ENCODE data around the gene ADAMTS8. TPM values are rescaled to one million over a fixed set of nuclear protein-coding genes. Genes with fewer than 3 reads are reported as not detected.
"Not testable (repeated sequence)": the region's sequence is repeated elsewhere in the genome, so short reads cannot be mapped to it uniquely, and the experiment has no call there.

ADAMTS8 gene
- total RNA-seq, 3 donors from 2014 or later: 0.08 TPM; not detected in 2

DNA sequence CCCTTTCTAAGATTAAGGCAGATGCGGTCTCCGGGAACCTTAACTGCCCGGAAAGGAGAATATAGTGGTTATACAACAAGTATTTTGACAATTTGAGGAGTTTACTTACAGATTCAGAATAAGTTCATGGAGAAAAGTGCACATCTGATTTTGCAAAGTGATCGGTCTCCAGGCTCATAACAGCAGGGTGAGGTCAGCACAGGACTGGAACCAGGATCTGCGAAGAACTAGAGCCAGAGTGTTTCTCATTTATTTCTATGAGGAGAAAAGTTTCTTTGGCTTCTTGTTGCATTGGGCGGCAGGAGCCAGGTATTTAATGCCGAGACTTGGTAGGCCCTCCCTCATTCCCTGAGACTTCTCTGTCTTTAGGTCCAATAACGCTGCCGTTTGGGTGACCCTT lies 23.8 kb upstream of the ADAMTS8 start:
- Mint-ChIP-seq H3K36me3 (ENCODE audit: insufficient read depth) (no peaks in the 10 kb centered on the region), H3K4me3 (no peak overlapping the region), H3K4me1 (ENCODE audit: low read depth) (peaks cover 5% of the 10 kb centered on the region), H3K27me3 (ENCODE audit: low read depth) (peaks cover 49% of the 10 kb centered on the region), H3K9me3 (no peaks in the 10 kb centered on the region)
- DNase-seq (no peak), ATAC-seq (no peak)

DNA sequence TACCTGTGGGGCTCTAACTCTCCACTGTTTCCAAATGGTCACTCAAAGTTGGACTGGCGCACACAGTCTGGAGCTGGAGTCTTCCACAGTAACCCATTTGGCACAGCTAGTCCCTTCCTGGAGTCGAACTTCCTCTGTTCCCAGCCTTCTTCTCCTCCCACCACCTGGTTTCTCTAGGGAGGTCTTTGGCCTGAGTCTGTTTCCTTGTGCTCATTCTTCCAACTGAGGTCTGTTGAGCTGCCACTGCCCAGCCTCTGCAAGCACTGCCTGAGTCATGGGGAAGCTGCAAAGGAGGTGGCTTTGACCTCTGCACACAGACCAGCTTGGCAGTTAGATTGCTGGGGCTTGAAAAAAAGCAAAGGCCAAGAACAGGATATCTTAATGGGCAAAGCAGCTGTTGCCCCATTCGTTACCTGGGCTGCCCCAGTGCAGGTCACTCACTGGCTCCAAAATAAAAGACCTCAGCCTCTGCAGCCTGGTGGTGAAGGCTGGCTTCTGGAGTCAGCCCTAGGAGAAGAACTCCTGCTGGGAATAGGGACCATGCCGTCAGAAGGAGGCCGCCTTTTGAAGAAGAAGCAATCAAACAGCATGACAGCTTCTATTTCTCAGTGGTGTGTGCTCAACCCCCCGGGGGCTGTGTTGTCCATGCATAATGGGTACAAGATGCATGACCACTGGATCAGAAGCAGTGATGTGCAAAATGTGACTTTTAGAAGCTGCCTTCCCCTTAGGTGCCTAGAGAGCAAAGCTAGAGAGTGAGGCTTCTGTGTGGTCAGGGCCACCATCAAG lies 23.0 kb upstream of the ADAMTS8 start:
- H3K4me3 Mint-ChIP-seq: no peak overlapping the region
- H3K27me3 Mint-ChIP-seq (ENCODE audit: low read depth): peaks cover 50% of the 10 kb centered on the region
- no peaks in the 10 kb centered on the region for H3K36me3 Mint-ChIP-seq (ENCODE audit: insufficient read depth)
- peaks cover 5% of the 10 kb centered on the region for H3K4me1 Mint-ChIP-seq (ENCODE audit: low read depth)
- no peaks in the 10 kb centered on the region for H3K9me3 Mint-ChIP-seq
- no peak for ATAC-seq
- DNase-seq: no peak

DNA sequence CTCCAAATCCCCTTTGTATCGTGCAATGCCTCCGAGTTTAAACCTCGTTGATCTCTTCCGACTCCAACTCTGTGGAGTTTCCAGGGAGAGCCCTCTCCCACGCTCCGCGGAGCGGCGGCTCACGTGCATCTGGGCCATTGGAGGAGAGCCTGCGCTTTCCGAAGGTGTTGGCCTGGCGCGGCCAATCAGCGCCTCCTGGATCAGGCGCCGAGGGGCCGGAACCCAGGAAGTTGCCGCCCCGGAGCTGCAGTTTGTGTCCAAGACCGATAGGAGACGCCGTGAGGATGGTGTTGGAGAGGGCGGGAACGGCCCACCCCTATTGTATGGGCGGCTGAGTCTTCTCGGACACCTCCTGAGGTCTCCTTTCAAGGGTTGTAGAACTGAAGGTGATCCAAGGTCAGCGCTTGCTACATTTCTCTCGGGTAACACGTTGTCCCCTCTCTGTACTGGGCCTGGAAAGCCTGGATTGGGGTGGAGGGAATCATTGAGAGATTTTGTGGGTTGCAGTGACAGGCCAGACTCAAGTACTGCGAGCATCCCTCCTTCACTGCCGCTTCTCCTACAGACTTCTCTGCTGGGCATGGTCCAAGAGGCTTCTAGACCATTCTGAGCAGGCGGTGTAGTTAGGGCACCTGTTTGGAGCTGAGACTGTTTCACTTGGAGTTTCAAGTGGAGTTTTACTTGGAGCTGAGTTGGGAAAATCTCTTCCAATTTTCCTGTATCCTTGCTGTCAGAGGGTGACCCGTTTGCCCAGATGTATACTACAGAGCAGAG lies 21.8 kb upstream of the ADAMTS8 start:
- Mint-ChIP-seq H3K4me3 (no peak overlapping the region), H3K4me1 (ENCODE audit: low read depth) (peaks cover 5% of the 10 kb centered on the region), H3K27me3 (ENCODE audit: low read depth) (peaks cover 51% of the 10 kb centered on the region), H3K36me3 (ENCODE audit: insufficient read depth) (no peaks in the 10 kb centered on the region), H3K9me3 (no peaks in the 10 kb centered on the region)
- ATAC-seq (no peak), DNase-seq (no peak)

DNA sequence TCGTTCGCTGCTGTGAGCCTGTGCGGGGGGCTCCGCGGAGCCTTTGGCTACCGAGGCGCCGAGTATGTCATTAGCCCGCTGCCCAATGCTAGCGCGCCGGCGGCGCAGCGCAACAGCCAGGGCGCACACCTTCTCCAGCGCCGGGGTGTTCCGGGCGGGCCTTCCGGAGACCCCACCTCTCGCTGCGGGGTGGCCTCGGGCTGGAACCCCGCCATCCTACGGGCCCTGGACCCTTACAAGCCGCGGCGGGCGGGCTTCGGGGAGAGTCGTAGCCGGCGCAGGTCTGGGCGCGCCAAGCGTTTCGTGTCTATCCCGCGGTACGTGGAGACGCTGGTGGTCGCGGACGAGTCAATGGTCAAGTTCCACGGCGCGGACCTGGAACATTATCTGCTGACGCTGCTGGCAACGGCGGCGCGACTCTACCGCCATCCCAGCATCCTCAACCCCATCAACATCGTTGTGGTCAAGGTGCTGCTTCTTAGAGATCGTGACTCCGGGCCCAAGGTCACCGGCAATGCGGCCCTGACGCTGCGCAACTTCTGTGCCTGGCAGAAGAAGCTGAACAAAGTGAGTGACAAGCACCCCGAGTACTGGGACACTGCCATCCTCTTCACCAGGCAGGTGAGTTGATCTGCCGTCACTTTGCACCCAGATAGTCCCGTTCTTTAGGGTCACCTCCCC lies 21.0 kb upstream of the ADAMTS8 start:
- Mint-ChIP-seq H3K36me3 (ENCODE audit: insufficient read depth) (no peaks in the 10 kb centered on the region), H3K27me3 (ENCODE audit: low read depth) (peaks cover 50% of the 10 kb centered on the region), H3K4me1 (ENCODE audit: low read depth) (peaks cover 5% of the 10 kb centered on the region), H3K9me3 (no peaks in the 10 kb centered on the region), H3K4me3 (peak overlapping the region; percentile 4)
- peak in 1 of 2 donors; percentile 7 for ATAC-seq
- no peak for DNase-seq

DNA sequence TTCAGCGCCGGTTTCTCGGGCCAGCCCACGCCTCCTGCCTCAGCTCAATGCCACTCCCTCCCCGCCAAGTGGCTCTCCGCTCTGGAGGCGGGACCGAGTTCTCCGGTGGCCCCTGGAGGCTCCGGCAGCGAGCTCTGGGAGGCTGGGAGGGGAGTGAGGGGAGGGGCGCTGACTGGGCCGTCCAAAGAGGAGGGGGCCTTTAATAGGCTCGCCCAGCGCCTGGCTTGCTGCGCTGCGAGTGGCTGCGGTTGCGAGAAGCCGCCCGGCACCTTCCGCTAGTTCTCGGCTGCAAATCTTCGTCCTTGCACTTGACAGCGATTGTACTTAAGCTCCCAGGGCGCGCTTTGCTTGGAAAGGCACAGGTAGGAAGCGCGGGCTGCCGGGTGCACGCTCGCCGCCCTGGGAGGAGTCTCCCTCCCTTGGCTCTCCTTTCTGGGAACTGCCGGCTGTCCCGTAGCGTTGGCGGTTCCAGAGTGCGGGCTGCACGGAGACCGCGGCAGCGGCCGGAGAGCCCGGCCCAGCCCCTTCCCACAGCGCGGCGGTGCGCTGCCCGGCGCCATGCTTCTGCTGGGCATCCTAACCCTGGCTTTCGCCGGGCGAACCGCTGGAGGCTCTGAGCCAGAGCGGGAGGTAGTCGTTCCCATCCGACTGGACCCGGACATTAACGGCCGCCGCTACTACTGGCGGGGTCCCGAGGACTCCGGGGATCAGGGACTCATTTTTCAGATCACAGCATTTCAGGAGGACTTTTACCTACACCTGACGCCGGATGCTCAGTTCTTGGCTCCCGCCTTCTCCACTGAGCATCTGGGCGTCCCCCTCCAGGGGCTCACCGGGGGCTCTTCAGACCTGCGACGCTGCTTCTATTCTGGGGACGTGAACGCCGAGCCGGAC lies 20.3 kb upstream of the ADAMTS8 start, which contains the start of gene ADAMTS15:
Gene ADAMTS15, plus strand, starts transcription at position 230 of the 894 bp plus-strand sequence. Its CDS starts 329 bp downstream, at position 559.
- H3K9me3 Mint-ChIP-seq: no peaks in the 10 kb centered on the region
- DNase-seq (no peak), ATAC-seq (peak; percentile 71 to 72)
- H3K4me1 Mint-ChIP-seq (ENCODE audit: low read depth): peaks cover 5% of the 10 kb centered on the region
- H3K4me3 Mint-ChIP-seq: peak within 1 kb of the TSS; percentile 4
- no peaks in the 10 kb centered on the region for H3K36me3 Mint-ChIP-seq (ENCODE audit: insufficient read depth)
- peaks cover 47% of the 10 kb centered on the region for H3K27me3 Mint-ChIP-seq (ENCODE audit: low read depth)

DNA sequence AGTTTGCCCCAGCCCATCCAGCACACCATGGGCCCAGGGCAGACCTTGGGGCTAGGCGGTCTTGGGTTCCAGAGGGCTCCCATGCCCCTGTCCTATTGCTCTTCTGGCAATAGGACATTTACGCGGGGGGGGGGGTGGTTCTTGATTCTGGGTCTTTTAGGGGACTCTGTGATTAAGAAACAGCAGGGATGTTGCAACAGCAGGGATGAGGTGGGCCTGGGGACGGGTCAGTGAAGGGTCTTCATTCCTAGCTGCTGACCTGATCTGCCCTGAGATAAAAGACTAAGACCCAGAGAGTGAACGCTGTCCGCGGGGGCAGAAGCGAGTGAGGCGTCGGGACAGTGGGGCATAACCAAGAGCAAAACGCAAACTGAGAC lies 19.6 kb upstream of the ADAMTS8 start:
- H3K36me3 Mint-ChIP-seq (ENCODE audit: insufficient read depth): no peaks in the 10 kb centered on the region
- ATAC-seq (no peak), DNase-seq (no peak)
- H3K9me3 Mint-ChIP-seq: no peaks in the 10 kb centered on the region
- H3K27me3 Mint-ChIP-seq (ENCODE audit: low read depth): peaks cover 47% of the 10 kb centered on the region
- no peak overlapping the region for H3K4me3 Mint-ChIP-seq
- H3K4me1 Mint-ChIP-seq (ENCODE audit: low read depth): peaks cover 5% of the 10 kb centered on the region

DNA sequence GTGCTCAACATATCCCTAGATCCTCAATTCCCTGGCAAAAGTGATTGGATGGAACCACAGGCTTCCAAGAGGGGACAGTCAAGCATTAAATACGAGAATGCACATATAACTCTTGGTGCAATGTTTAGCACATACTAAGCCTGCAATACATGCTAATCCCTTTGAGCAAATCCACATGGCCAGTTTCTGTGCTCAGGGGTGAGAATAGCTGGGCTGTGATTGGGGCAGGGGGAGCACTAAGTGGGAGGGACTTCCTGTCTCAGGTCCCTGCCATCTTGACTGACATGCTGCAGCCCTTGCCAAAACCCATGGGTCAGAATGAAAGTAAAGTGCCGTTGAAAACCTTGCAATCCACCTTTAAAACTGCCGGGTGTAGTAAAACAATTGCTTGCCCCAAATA lies 17.4 kb upstream of the ADAMTS8 start:
- Mint-ChIP-seq H3K9me3 (no peaks in the 10 kb centered on the region), H3K27me3 (ENCODE audit: low read depth) (peaks cover 36% of the 10 kb centered on the region), H3K4me3 (no peak overlapping the region), H3K36me3 (ENCODE audit: insufficient read depth) (no peaks in the 10 kb centered on the region), H3K4me1 (ENCODE audit: low read depth) (peaks cover 5% of the 10 kb centered on the region)
- ATAC-seq: no peak
- DNase-seq: no peak

DNA sequence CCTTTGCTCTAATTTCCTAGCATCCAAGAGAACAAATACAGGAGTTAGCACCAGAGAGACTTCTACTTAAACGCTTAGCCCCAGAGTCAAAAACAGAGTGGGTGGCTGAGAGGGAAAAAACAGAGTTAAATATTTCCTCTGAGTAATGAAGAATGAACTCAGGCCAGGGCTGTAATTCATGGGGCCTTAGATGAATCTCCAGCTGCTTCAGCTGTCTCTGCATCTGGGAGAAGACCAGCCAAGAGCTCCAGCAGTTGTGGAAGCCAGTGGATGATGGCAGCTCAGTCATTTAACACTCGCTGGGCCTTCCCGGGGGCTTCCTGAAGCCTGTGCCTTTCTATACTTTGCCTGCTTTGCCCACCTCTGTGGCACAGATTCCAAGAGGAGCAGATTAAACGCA lies 14.3 kb upstream of the ADAMTS8 start:
- ATAC-seq (no peak), DNase-seq (no peak)
- Mint-ChIP-seq H3K4me3 (no peak overlapping the region), H3K36me3 (ENCODE audit: insufficient read depth) (no peaks in the 10 kb centered on the region), H3K9me3 (no peaks in the 10 kb centered on the region), H3K27me3 (ENCODE audit: low read depth) (peaks cover 14% of the 10 kb centered on the region), H3K4me1 (ENCODE audit: low read depth) (peaks cover 14% of the 10 kb centered on the region)

DNA sequence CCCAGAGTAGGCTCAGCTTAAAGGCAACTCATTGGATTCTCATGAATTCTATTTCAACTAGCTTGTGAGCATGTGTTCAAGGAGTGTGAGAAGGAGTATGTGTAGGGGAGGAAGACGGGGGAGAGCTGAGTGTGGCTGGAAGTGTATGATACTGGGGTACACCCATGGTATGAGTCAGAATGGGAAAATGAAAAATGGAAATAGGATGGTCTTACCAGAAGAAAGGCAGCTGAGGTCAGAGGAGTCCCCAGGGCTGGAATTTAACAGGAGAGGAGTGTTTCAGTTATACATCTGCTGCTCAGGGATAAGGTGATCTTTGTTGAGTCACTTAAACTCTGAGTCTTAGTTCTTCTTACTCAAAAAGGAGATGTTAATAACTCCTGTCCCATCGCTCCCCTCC lies 13.3 kb upstream of the ADAMTS8 start:
- Mint-ChIP-seq H3K4me3 (no peak overlapping the region), H3K9me3 (no peaks in the 10 kb centered on the region), H3K4me1 (ENCODE audit: low read depth) (peaks cover 14% of the 10 kb centered on the region), H3K27me3 (ENCODE audit: low read depth) (peaks cover 10% of the 10 kb centered on the region), H3K36me3 (ENCODE audit: insufficient read depth) (no peaks in the 10 kb centered on the region)
- no peak for ATAC-seq
- DNase-seq: no peak

DNA sequence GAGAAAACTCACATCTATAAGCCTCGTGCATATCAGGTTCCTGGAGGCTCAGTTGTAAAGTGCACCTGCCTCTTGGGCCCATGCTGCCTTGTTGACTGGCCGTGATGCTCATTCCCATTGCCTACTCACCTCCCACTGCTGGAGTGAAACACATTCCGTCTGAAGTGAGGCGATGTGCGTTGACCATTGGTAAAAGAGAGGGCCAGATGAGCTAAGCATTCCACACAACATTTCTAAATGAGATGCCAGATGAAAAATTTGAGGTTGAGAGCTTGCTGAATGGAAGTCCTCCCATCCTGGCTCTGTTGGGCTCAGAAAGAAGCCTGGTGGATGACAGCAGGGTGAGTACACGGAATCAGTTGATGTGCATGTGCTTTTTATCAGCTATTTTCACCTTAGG lies 11.5 kb upstream of the ADAMTS8 start:
- peaks cover 14% of the 10 kb centered on the region for H3K4me1 Mint-ChIP-seq (ENCODE audit: low read depth)
- no peaks in the 10 kb centered on the region for H3K9me3 Mint-ChIP-seq
- H3K4me3 Mint-ChIP-seq: no peak overlapping the region
- no peaks in the 10 kb centered on the region for H3K36me3 Mint-ChIP-seq (ENCODE audit: insufficient read depth)
- ATAC-seq (no peak), DNase-seq (no peak)
- H3K27me3 Mint-ChIP-seq (ENCODE audit: low read depth): peaks cover 6% of the 10 kb centered on the region

DNA sequence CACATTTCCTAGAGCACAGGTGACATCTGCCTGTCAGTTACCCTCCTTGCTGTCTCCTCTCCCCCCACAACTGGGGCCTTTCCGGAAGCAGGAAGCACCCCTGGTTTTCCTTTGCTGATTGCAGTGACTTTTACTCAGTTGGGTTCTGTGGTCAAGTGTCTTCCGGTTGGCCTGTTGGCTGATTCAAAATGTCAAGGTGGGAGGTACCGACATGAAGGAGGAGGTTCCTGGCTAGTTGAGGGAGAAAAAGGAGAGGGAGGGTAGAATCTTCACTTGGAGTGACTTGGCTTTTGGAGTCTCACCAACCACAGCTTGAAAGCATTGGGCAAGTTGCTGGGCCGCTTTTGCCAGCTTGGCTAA lies 10.7 kb upstream of the ADAMTS8 start:
- Mint-ChIP-seq H3K27me3 (ENCODE audit: low read depth) (no peaks in the 10 kb centered on the region), H3K9me3 (no peaks in the 10 kb centered on the region), H3K4me1 (ENCODE audit: low read depth) (peaks cover 14% of the 10 kb centered on the region), H3K36me3 (ENCODE audit: insufficient read depth) (no peaks in the 10 kb centered on the region), H3K4me3 (no peak overlapping the region)
- ATAC-seq (no peak), DNase-seq (no peak)

DNA sequence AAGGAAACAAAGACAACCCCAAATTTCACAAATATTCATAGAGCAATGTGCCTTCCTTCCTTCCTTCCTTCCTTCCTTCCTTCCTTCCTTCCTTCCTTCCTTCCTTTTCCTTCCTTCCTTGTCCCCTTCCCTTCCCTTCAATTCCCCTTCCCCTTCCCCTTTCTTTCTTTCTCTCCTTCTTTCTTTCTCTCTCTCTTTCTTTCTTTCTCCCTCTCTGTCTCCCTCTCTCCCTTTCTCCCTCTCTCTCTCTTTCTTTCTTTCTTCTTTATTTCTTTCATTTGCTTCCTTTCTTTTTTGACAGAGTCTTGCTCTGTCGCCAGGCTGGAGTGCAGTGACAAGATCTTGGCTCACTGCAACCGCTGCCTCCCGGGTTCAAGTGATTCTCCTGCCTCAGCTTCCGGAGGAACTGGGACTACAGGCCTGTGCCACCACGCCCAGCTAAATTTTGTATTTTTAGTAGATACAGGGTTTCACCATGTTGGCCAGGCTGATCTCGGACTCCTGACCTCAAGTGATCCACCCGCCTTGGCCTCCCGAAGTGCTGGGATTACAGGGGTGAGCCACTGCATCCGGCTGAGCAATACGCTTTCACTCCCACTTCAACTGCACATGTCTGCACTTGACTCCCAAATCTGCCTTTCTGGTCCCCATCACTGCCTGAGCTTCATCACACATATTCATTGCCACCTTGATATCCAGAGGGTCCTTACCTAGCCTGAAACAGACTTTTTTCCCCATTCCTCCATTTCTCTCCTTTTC lies 10.2 kb upstream of the ADAMTS8 start:
- H3K36me3 Mint-ChIP-seq (ENCODE audit: insufficient read depth); ATAC-seq; H3K27me3 Mint-ChIP-seq (ENCODE audit: low read depth); H3K4me3 Mint-ChIP-seq; DNase-seq; H3K9me3 Mint-ChIP-seq: not testable (repeated sequence)
- H3K4me1 Mint-ChIP-seq (ENCODE audit: low read depth): peaks cover 14% of the 10 kb centered on the region

DNA sequence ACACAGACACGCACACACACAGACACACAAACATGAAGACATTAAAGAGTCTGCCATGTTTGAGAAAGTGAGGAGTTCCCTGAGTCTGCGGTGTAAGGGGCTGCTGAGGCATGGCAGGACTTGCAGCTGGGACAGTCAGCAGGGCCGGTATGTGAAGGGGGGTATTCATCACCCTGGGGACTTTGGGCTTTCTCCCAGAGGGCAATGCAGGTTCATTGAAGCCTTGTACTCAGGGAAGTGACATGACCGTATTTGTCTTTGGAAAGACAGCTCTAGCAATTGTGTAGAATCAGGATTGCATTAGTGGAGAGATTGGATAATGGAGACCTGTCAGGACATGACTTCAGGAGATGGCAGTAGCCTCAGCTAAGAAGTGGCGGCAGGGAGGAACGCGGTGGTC lies 9.4 kb upstream of the ADAMTS8 start:
- Mint-ChIP-seq H3K36me3 (ENCODE audit: insufficient read depth) (no peaks in the 10 kb centered on the region), H3K4me3 (no peak overlapping the region), H3K9me3 (no peaks in the 10 kb centered on the region), H3K27me3 (ENCODE audit: low read depth) (peaks cover 2% of the 10 kb centered on the region), H3K4me1 (ENCODE audit: low read depth) (peaks cover 14% of the 10 kb centered on the region)
- no peak for ATAC-seq
- no peak for DNase-seq
